ENCODE data around the gene SYPL2.
A peak's percentile ranks its signal among the peaks of the same experiment; 100 is the strongest.

GRCh38 chr1:109426281-109427170 lies 39.8 kb upstream of the SYPL2 start, which contains the start of gene PSMA5:
- TF ChIP-seq CTCF (IDR thresholded peaks at IDR 0.05), result no peak
- peak; percentile 17 for TF ChIP-seq POLR2A (IDR thresholded peaks at IDR 0.05)
- TF ChIP-seq EP300 (IDR thresholded peaks at IDR 0.05), result no peak

Measured in ovary (tissue), 3 donors.